Measurements from ENCODE around the gene UNC45A.

DNA sequence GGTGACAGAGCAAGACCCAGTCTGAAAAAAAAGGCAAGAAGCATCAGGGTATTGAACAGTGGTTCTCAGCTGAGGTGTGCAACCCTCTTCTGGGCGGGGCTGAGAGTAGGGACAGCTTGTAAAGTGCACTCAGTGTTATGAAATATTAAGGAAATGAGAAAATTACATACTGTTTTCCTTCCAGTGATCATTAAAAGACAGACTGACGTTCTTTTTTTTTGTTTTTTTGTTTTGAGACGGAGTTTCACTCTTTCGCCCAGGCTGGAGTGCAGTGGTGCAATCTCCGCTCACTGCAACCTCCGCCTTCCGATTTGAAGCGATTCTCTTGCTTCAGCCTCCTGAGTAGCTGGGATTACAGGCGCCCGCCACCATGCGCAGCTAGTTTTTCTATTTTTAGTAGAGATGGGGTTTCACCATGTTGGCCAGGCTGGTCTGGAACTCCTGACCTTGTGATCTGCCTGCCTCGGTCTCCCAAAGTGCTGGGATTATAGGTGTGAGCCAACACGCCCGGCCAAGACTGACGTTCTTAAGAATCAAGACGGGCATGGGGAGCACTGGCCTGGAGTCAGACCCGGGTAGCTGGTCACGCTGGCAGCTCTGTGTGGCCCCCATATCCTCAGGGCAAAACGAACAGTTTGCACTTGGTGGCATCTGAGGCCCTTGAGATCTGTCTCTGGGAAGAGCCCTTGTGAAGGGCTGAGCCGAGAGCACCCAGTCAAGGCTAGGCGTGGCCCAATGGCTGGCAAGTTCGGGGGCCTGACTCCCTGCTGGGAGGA, 20.6 kb upstream of the UNC45A start:
- TF ChIP-seq, protein P1, sequence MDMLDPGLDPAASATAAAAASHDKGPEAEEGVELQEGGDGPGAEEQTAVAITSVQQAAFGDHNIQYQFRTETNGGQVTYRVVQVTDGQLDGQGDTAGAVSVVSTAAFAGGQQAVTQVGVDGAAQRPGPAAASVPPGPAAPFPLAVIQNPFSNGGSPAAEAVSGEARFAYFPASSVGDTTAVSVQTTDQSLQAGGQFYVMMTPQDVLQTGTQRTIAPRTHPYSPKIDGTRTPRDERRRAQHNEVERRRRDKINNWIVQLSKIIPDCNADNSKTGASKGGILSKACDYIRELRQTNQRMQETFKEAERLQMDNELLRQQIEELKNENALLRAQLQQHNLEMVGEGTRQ (IDR thresholded peaks at IDR 0.05; ENCODE audit: low read depth, low read length), result no peak
- TF ChIP-seq, protein P2, sequence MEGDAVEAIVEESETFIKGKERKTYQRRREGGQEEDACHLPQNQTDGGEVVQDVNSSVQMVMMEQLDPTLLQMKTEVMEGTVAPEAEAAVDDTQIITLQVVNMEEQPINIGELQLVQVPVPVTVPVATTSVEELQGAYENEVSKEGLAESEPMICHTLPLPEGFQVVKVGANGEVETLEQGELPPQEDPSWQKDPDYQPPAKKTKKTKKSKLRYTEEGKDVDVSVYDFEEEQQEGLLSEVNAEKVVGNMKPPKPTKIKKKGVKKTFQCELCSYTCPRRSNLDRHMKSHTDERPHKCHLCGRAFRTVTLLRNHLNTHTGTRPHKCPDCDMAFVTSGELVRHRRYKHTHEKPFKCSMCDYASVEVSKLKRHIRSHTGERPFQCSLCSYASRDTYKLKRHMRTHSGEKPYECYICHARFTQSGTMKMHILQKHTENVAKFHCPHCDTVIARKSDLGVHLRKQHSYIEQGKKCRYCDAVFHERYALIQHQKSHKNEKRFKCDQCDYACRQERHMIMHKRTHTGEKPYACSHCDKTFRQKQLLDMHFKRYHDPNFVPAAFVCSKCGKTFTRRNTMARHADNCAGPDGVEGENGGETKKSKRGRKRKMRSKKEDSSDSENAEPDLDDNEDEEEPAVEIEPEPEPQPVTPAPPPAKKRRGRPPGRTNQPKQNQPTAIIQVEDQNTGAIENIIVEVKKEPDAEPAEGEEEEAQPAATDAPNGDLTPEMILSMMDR (conservative IDR thresholded peaks at IDR 0.05; ENCODE audit: low read depth, low read length), result no peak

All from IMR-90 (cell line).